H9 (cell line): ENCODE results near the gene PCNX2. TPM values are rescaled to one million over a fixed set of nuclear protein-coding genes. Genes with fewer than 3 reads are reported as not detected.

Source experiments
- DNase-seq: peaks from one replicate; pipeline ENCODE4 v3.0.0-alpha.2; 2017
- H2AFZ ChIP-seq: one replicate; pipeline ENCODE4 v1.6.1; 2013; ENCODE audit warnings: mild to moderate bottlenecking, low read length, control low read depth, moderate library complexity
- H2AK5ac ChIP-seq: 2 replicates; pipeline ENCODE4 v1.6.1; 2013; ENCODE audit warnings: low read length, control low read depth, mixed read lengths; ENCODE audit not compliant: insufficient read length
- H2BK120ac ChIP-seq: one replicate; pipeline ENCODE4 v1.6.1; 2013; ENCODE audit warnings: low read depth, mild to moderate bottlenecking, low read length, control low read depth, inconsistent platforms; ENCODE audit not compliant: poor library complexity, severe bottlenecking
- H2BK12ac ChIP-seq: 2 replicates; pipeline ENCODE4 v1.6.1; 2013; ENCODE audit warnings: low read length, control low read depth, mixed read lengths, low read depth; ENCODE audit not compliant: insufficient read length
- H2BK15ac ChIP-seq: 2 replicates; pipeline ENCODE4 v1.6.1; 2013; ENCODE audit warnings: low read depth, low read length, control low read depth
- H2BK20ac ChIP-seq: one replicate; pipeline ENCODE4 v1.6.1; 2013; ENCODE audit warnings: low read depth, mild to moderate bottlenecking, low read length, control low read depth, inconsistent platforms; ENCODE audit not compliant: poor library complexity, severe bottlenecking
- H2BK5ac ChIP-seq: 2 replicates; pipeline ENCODE4 v1.6.1; 2013; ENCODE audit warnings: low read length, control low read depth, mixed read lengths; ENCODE audit not compliant: insufficient read length
- H3K14ac ChIP-seq: 2 replicates; pipeline ENCODE4 v1.6.1; 2013; ENCODE audit warnings: low read length, control low read depth; ENCODE audit not compliant: insufficient read depth
- H3K18ac ChIP-seq: 2 replicates; pipeline ENCODE4 v1.6.1; 2013; ENCODE audit warnings: low read depth, mild to moderate bottlenecking, mixed read lengths, low read length, control low read depth; ENCODE audit not compliant: insufficient read length
- H3K23ac ChIP-seq: 2 replicates; pipeline ENCODE4 v1.6.1; 2013; ENCODE audit warnings: low read length, control low read depth, mixed read lengths, low read depth; ENCODE audit not compliant: insufficient read length
- H3K23me2 ChIP-seq: 2 replicates; pipeline ENCODE4 v1.6.1; 2013; ENCODE audit warnings: low read depth, mild to moderate bottlenecking, mixed read lengths, low read length, control low read depth; ENCODE audit not compliant: insufficient read length, poor library complexity, severe bottlenecking
- H3K27ac ChIP-seq: 2 replicates; pipeline ENCODE4 v1.5.1; 2013; ENCODE audit warnings: low read length, control low read depth, mixed read lengths, low read depth; ENCODE audit not compliant: insufficient read length
- H3K27me3 ChIP-seq: 2 replicates; pipeline ENCODE4 v1.6.1; 2013; ENCODE audit warnings: low read length, control low read depth, inconsistent platforms; ENCODE audit not compliant: insufficient read depth
- H3K4ac ChIP-seq: 2 replicates; pipeline ENCODE4 v1.6.1; 2013; ENCODE audit warnings: low read depth, mild to moderate bottlenecking, control low read depth, inconsistent platforms, low read length, moderate library complexity
- H3K4me1 ChIP-seq: 2 replicates; pipeline ENCODE4 v1.6.1; 2013; ENCODE audit warnings: low read length, control low read depth, inconsistent platforms; ENCODE audit not compliant: insufficient read depth
- H3K4me2 ChIP-seq: 2 replicates; pipeline ENCODE4 v1.6.1; 2013; ENCODE audit warnings: low read length, control low read depth, mixed read lengths; ENCODE audit not compliant: insufficient read length, insufficient read depth
- H3K56ac ChIP-seq: 2 replicates; pipeline ENCODE4 v1.6.1; 2013; ENCODE audit warnings: low read depth, mild to moderate bottlenecking, mixed read lengths, low read length, control low read depth; ENCODE audit not compliant: insufficient read length
- H3K79me1 ChIP-seq: 2 replicates; pipeline ENCODE4 v1.6.1; 2013; ENCODE audit warnings: low read depth, mild to moderate bottlenecking, moderate library complexity, low read length, control low read depth, inconsistent platforms; ENCODE audit not compliant: insufficient read depth, poor library complexity, severe bottlenecking
- H3K79me2 ChIP-seq: 2 replicates; pipeline ENCODE4 v1.6.1; 2013; ENCODE audit warnings: low read length, control low read depth, inconsistent platforms; ENCODE audit not compliant: insufficient read depth
- H3K9ac ChIP-seq: 2 replicates; pipeline ENCODE4 v1.6.1; 2013; ENCODE audit warnings: low read length, control low read depth, mixed read lengths; ENCODE audit not compliant: insufficient read length; ENCODE audit errors: extremely low read depth
- H3K9me3 ChIP-seq: one replicate; pipeline ENCODE4 v1.6.1; 2013; ENCODE audit warnings: low read depth, low read length, inconsistent platforms; ENCODE audit not compliant: control insufficient read depth
- H3T11ph ChIP-seq: one replicate; pipeline ENCODE4 v1.6.1; 2013; ENCODE audit warnings: mild to moderate bottlenecking, low read length, control low read depth, inconsistent platforms
- H4K20me1 ChIP-seq: one replicate; pipeline ENCODE4 v1.6.1; 2013; ENCODE audit not compliant: control insufficient read depth, insufficient read length, insufficient read depth
- H4K5ac ChIP-seq: 2 replicates; pipeline ENCODE4 v1.6.1; 2013; ENCODE audit warnings: low read depth, mild to moderate bottlenecking, mixed read lengths, low read length, control low read depth; ENCODE audit not compliant: insufficient read length
- H4K8ac ChIP-seq: replicated peaks from 2 replicates; pipeline ENCODE4 v1.6.1; 2013; ENCODE audit warnings: low read length, control low read depth, mixed read lengths, low read depth; ENCODE audit not compliant: insufficient read length
- H4K91ac ChIP-seq: 2 replicates; pipeline ENCODE4 v1.6.1; 2013; ENCODE audit warnings: low read depth, mild to moderate bottlenecking, moderate library complexity, mixed read lengths, low read length, control low read depth; ENCODE audit not compliant: insufficient read length
- H3K27ac Mint-ChIP-seq, 3 experiments: 2 replicates in 2 of 3; 3 replicates in 1 of 3; pipeline ENCODE4 v1.8.0; 2020 to 2021; ENCODE audit warnings: mixed read lengths in 3 of 3, mild to moderate bottlenecking in 1 of 3, moderate library complexity in 1 of 3
- H3K27me3 Mint-ChIP-seq: 2 replicates; pipeline ENCODE4 v1.8.0; 2021; ENCODE audit warnings: low read depth, mild to moderate bottlenecking, moderate library complexity, mixed read lengths
- H3K36me3 Mint-ChIP-seq, 3 experiments: 2 replicates in 2 of 3; 3 replicates in 1 of 3; pipeline ENCODE4 v1.8.0; 2020 to 2021; ENCODE audit warnings: low read depth in 3 of 3, mixed read lengths in 3 of 3; ENCODE audit not compliant: insufficient read depth in 1 of 3
- H3K4me1 Mint-ChIP-seq, 2 experiments: 2 replicates each; pipeline ENCODE4 v1.8.0; 2020; ENCODE audit warnings: mixed read lengths in 2 of 2
- H3K4me3 Mint-ChIP-seq, 2 experiments: 2 replicates in 1 of 2; 3 replicates in 1 of 2; pipeline ENCODE4 v1.8.0; 2020 to 2021; ENCODE audit warnings: mild to moderate bottlenecking in 2 of 2, mixed read lengths in 2 of 2, moderate library complexity in 1 of 2
- H3K9me3 Mint-ChIP-seq, 2 experiments: 2 replicates in 1 of 2; 3 replicates in 1 of 2; pipeline ENCODE4 v1.8.0; 2020; ENCODE audit warnings: mild to moderate bottlenecking in 2 of 2, mixed read lengths in 2 of 2, moderate library complexity in 1 of 2
- WGBS: extraction: QIAGEN DNeasy Blood & Tissue Kit; methylation state at CpG from one replicate; pipeline ENCODE4 v1.1.7; 2013; ENCODE audit warnings: missing lambda C conversion rate, low lambda C conversion rate, mixed read lengths; ENCODE audit not compliant: insufficient read length; ENCODE audit errors: extremely low coverage; 5-methylcytosine and 5-hydroxymethylcytosine counted together
- total RNA-seq: library from RNA; stranded (reverse); gene quantifications from 2 replicates; pipeline ENCODE4 v1.2.1, GENCODE V29; 2021
- TF ChIP-seq, protein P1 (sequence below): fragments of 200-600 bp; sonication (generic); conservative IDR thresholded peaks from 3 replicates; pipeline ENCODE4 v1.8.0; 2021; ENCODE audit warnings: antibody characterized with exemption, mild to moderate bottlenecking

The PCNX2 gene
- total RNA-seq, 1 experiment from 2014 or later = 45.1 TPM

DNA sequence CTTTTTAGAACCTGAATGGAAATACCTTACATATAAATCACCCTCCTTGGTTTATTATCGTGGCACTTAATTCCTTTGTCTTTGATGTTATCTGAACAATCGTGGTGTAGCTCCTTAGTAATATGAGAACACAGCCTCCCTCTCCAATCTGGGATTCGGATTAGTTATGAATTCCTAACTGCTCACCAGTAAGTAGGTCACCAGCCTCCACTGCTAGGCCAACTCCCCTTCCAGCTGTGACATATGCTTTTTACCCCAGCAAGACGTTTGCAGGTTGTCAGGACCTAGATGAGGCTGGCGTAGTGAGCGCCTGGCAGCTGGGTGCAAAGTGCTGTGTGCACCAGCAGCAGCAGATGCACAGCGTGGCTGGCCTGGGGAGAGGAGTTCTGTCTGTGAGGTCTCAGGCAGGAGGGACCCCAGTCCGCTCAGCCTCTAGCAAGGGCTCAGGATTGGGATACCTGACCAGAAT, 306.9 kb downstream of the PCNX2 start:
- Histone ChIP-seq H3K56ac (no peak overlapping the region), H3K18ac (no peak overlapping the region), H3K23ac (no peak overlapping the region), H2BK15ac (no peak overlapping the region), H2AFZ (no peak overlapping the region), H4K91ac (no peak overlapping the region), H2AK5ac (no peak overlapping the region), H2BK20ac (no peak overlapping the region), H2BK120ac (no peak overlapping the region), H3T11ph (no peak overlapping the region), H3K14ac (no peak overlapping the region; the same call in 1 of the 2 replicates), H2BK12ac (no peak overlapping the region), H3K27me3 (no peaks in the 10 kb centered on the region), H3K23me2 (no peaks in the 10 kb centered on the region), H3K4me1 (no peaks in the 10 kb centered on the region), H4K20me1 (no peaks in the 10 kb centered on the region), H3K4me2 (no peak overlapping the region), H2BK5ac (no peak overlapping the region), H3K79me2 (no peaks in the 10 kb centered on the region), H4K8ac (no peak overlapping the region), H3K9ac (no peak overlapping the region), H3K9me3 (peaks cover 2% of the 10 kb centered on the region), H3K27ac (no peak overlapping the region), H3K4ac (no peak overlapping the region), H4K5ac (no peak overlapping the region), H3K79me1 (no peaks in the 10 kb centered on the region)
- DNase-seq = no peak
- WGBS = no CpG with 5 or more reads among the region's 8 CpGs
- Mint-ChIP-seq H3K27me3 (no peaks in the 10 kb centered on the region), H3K27ac (no peak overlapping the region; a peak in 1 of 7 replicates), H3K9me3 (peaks cover 9 to 17% of the 10 kb centered on the region in 2 experiments), H3K4me3 (no peak overlapping the region; a peak in 1 of 5 replicates), H3K36me3 (peaks cover 31 to 37% (median 31%) of the 10 kb centered on the region in 3 experiments), H3K4me1 (no peaks in the 10 kb centered on the region)
- TF ChIP-seq, protein P1, sequence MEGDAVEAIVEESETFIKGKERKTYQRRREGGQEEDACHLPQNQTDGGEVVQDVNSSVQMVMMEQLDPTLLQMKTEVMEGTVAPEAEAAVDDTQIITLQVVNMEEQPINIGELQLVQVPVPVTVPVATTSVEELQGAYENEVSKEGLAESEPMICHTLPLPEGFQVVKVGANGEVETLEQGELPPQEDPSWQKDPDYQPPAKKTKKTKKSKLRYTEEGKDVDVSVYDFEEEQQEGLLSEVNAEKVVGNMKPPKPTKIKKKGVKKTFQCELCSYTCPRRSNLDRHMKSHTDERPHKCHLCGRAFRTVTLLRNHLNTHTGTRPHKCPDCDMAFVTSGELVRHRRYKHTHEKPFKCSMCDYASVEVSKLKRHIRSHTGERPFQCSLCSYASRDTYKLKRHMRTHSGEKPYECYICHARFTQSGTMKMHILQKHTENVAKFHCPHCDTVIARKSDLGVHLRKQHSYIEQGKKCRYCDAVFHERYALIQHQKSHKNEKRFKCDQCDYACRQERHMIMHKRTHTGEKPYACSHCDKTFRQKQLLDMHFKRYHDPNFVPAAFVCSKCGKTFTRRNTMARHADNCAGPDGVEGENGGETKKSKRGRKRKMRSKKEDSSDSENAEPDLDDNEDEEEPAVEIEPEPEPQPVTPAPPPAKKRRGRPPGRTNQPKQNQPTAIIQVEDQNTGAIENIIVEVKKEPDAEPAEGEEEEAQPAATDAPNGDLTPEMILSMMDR = no peak
